Neuronal stem cell (in vitro differentiated cells): ENCODE results near the gene SLC9B2.
A peak's percentile ranks its signal among the peaks of the same experiment; 100 is the strongest.

Source experiments
- DNase-seq: peaks from one replicate; pipeline ENCODE4 v3.0.0-alpha.2; 2013; ENCODE audit warnings: low spot score
- H2AFZ ChIP-seq: one replicate; pipeline ENCODE4 v1.6.1; 2013; ENCODE audit warnings: mild to moderate bottlenecking, low read length, inconsistent platforms
- H2AK5ac ChIP-seq: 2 replicates; pipeline ENCODE4 v1.6.1; 2013; ENCODE audit warnings: low read depth, mild to moderate bottlenecking, inconsistent platforms, low read length, moderate library complexity, mixed read lengths
- H2BK120ac ChIP-seq: 2 replicates; pipeline ENCODE4 v1.6.1; 2013; ENCODE audit warnings: low read depth, mild to moderate bottlenecking, inconsistent platforms, low read length, moderate library complexity, mixed read lengths
- H2BK12ac ChIP-seq: one replicate; pipeline ENCODE4 v1.6.1; 2013; ENCODE audit warnings: low read length, inconsistent platforms
- H2BK15ac ChIP-seq: 2 replicates; pipeline ENCODE4 v1.6.1; 2013; ENCODE audit warnings: mild to moderate bottlenecking, low read length, inconsistent platforms, mixed read lengths
- H2BK5ac ChIP-seq: one replicate; pipeline ENCODE4 v1.6.1; 2013; ENCODE audit warnings: inconsistent platforms, mild to moderate bottlenecking, low read length, moderate library complexity
- H3K14ac ChIP-seq: one replicate; pipeline ENCODE4 v1.6.1; 2013; ENCODE audit warnings: low read length, inconsistent platforms
- H3K18ac ChIP-seq: 2 replicates; pipeline ENCODE4 v1.6.1; 2013; ENCODE audit warnings: low read length, inconsistent platforms
- H3K23ac ChIP-seq: 2 replicates; pipeline ENCODE4 v1.6.1; 2013; ENCODE audit warnings: low read depth, mild to moderate bottlenecking, mixed read lengths, low read length, inconsistent platforms; ENCODE audit not compliant: poor library complexity
- H3K27ac ChIP-seq: replicated peaks from 3 replicates; pipeline ENCODE4 v1.5.1; 2013; ENCODE audit warnings: low read length, inconsistent platforms
- H3K27me3 ChIP-seq, 3 experiments: 2 replicates each; pipeline ENCODE4 v1.6.1; 2013; ENCODE audit warnings: low read length in 3 of 3, mild to moderate bottlenecking in 2 of 3, inconsistent platforms in 1 of 3, low read depth in 1 of 3, mixed read lengths in 1 of 3, moderate library complexity in 1 of 3; ENCODE audit not compliant: control insufficient read depth in 3 of 3, insufficient read depth in 3 of 3
- H3K36me3 ChIP-seq, 2 donors: replicated peaks in 1 of 2; 2 replicates each; pipeline ENCODE4 v1.6.1; 2013; ENCODE audit warnings: low read length in 2 of 2; ENCODE audit not compliant: control insufficient read depth in 2 of 2, insufficient read depth in 2 of 2
- H3K4ac ChIP-seq: 2 replicates; pipeline ENCODE4 v1.6.1; 2013; ENCODE audit warnings: inconsistent platforms, mild to moderate bottlenecking, low read length, moderate library complexity
- H3K4me1 ChIP-seq, 2 donors: 1 replicate in 1 of 2; 2 replicates in 1 of 2; pipeline ENCODE4 v1.6.1; 2013; ENCODE audit warnings: low read length in 2 of 2, low read depth in 1 of 2; ENCODE audit not compliant: control insufficient read depth in 2 of 2, insufficient read depth in 1 of 2
- H3K4me2 ChIP-seq: one replicate; pipeline ENCODE4 v1.6.1; 2013; ENCODE audit warnings: mild to moderate bottlenecking, low read length, inconsistent platforms; ENCODE audit not compliant: insufficient read depth, poor library complexity, severe bottlenecking
- H3K4me3 ChIP-seq, 2 donors: 2 replicates each; pipeline ENCODE4 v1.5.1; 2013; ENCODE audit warnings: low read length in 2 of 2, mild to moderate bottlenecking in 2 of 2, inconsistent platforms in 1 of 2, moderate library complexity in 1 of 2
- H3K79me1 ChIP-seq: one replicate; pipeline ENCODE4 v1.6.1; 2013; ENCODE audit warnings: low read depth, mild to moderate bottlenecking, inconsistent platforms, low read length, moderate library complexity
- H3K9ac ChIP-seq: one replicate; pipeline ENCODE4 v1.6.1; 2013; ENCODE audit warnings: mild to moderate bottlenecking, low read depth, low read length, inconsistent platforms; ENCODE audit not compliant: poor library complexity
- H3K9me3 ChIP-seq, 2 donors: replicated peaks in 1 of 2; 2 replicates each; pipeline versions ENCODE3 to v1.6.1; 2013; ENCODE audit warnings: low read length in 2 of 2, mild to moderate bottlenecking in 2 of 2, inconsistent platforms in 1 of 2, low read depth in 1 of 2, mixed read lengths in 1 of 2, moderate library complexity in 1 of 2; ENCODE audit not compliant: control insufficient read depth in 2 of 2, insufficient read depth in 1 of 2
- H4K8ac ChIP-seq: one replicate; pipeline ENCODE4 v1.6.1; 2013; ENCODE audit warnings: low read depth, mild to moderate bottlenecking, inconsistent platforms, low read length, moderate library complexity
- H4K91ac ChIP-seq: one replicate; pipeline ENCODE4 v1.6.1; 2013; ENCODE audit warnings: low read length, low read depth, mild to moderate bottlenecking, inconsistent platforms; ENCODE audit not compliant: poor library complexity
- WGBS, 2 donors: extraction: QIAGEN DNeasy Blood & Tissue Kit; methylation state at CpG; one replicate each; pipeline ENCODE4 v1.1.7; 2013; ENCODE audit warnings: missing lambda C conversion rate in 2 of 2, mixed read lengths in 1 of 2; ENCODE audit not compliant: insufficient read length in 2 of 2, insufficient replicate concordance in 1 of 2; ENCODE audit errors: extremely low coverage in 2 of 2; 5-methylcytosine and 5-hydroxymethylcytosine counted together

Gene SLC9B2

GRCh38 chr4:103019308-103020124 lies 57.0 kb downstream of the SLC9B2 start, which contains the start of gene SLC9B1:
Gene SLC9B1 (minus strand): TSS chr4:103019705. CDS start chr4:102991711, 27,994 bp downstream.
- H3K23ac ChIP-seq: peak within 1 kb of the TSS; percentile 75
- H3K14ac ChIP-seq: no peak within 1 kb of the TSS
- peak within 1 kb of the TSS in 1 of 2 donors; percentile 86 for H3K4me3 ChIP-seq
- H3K79me1 ChIP-seq: no peaks in the 10 kb centered on the region
- H2AK5ac ChIP-seq: peak within 1 kb of the TSS; percentile 16
- peak within 1 kb of the TSS; percentile 75 for H3K27ac ChIP-seq
- peak within 1 kb of the TSS; percentile 63 for H3K9ac ChIP-seq
- H3K4me2 ChIP-seq: peak within 1 kb of the TSS; percentile 65
- H2AFZ ChIP-seq: no peak within 1 kb of the TSS
- no peak within 1 kb of the TSS for H4K91ac ChIP-seq
- H2BK5ac ChIP-seq: no peak within 1 kb of the TSS
- no peaks in the 10 kb centered on the region for H3K4me1 ChIP-seq
- no peaks in the 10 kb centered on the region for H3K27me3 ChIP-seq
- H3K36me3 ChIP-seq: peaks cover 0 to 6% of the 10 kb centered on the region in 2 donors
- H3K4ac ChIP-seq: no peak within 1 kb of the TSS
- H3K18ac ChIP-seq: peak within 1 kb of the TSS; percentile 82
- H2BK12ac ChIP-seq: no peak within 1 kb of the TSS
- H3K9me3 ChIP-seq: peaks cover 2 to 7% of the 10 kb centered on the region in 2 donors
- peak; percentile 79 for DNase-seq
- no peak within 1 kb of the TSS for H2BK120ac ChIP-seq
- no CpG with 5 or more reads among the region's 46 CpGs for WGBS, 2 donors
- no peak within 1 kb of the TSS for H2BK15ac ChIP-seq
- H4K8ac ChIP-seq: no peak within 1 kb of the TSS

GRCh38 chr4:103018391-103019307 lies 57.9 kb downstream of the SLC9B2 start:
- no peak overlapping the region for H3K9ac ChIP-seq
- H3K4me2 ChIP-seq: peak overlapping the region; percentile 65
- peak overlapping the region; percentile 75 for H3K27ac ChIP-seq
- peak overlapping the region in 1 of 2 donors; percentile 86 for H3K4me3 ChIP-seq
- no peaks in the 10 kb centered on the region for H3K79me1 ChIP-seq
- WGBS, 2 donors: no CpG with 5 or more reads among the region's 8 CpGs
- no peak overlapping the region for H3K23ac ChIP-seq
- no peaks in the 10 kb centered on the region for H3K4me1 ChIP-seq
- no peak overlapping the region for H2BK120ac ChIP-seq
- peak; percentile 5 for DNase-seq
- no peaks in the 10 kb centered on the region for H3K27me3 ChIP-seq
- peaks cover 2 to 7% of the 10 kb centered on the region in 2 donors for H3K9me3 ChIP-seq
- no peak overlapping the region for H4K8ac ChIP-seq
- H3K18ac ChIP-seq: no peak overlapping the region
- H3K36me3 ChIP-seq: peaks cover 0 to 6% of the 10 kb centered on the region in 2 donors
- H4K91ac ChIP-seq: no peak overlapping the region
- no peak overlapping the region for H2BK15ac ChIP-seq
- H3K14ac ChIP-seq: no peak overlapping the region
- no peak overlapping the region for H2AFZ ChIP-seq
- H2BK12ac ChIP-seq: no peak overlapping the region
- no peak overlapping the region for H3K4ac ChIP-seq
- peak overlapping the region; percentile 16 for H2AK5ac ChIP-seq
- no peak overlapping the region for H2BK5ac ChIP-seq

GRCh38 chr4:103012551-103012950 lies 64.0 kb downstream of the SLC9B2 start:
- H3K23ac ChIP-seq: no peak overlapping the region
- H3K4me3 ChIP-seq: no peak overlapping the region

GRCh38 chr4:103012060-103012459 lies 64.5 kb downstream of the SLC9B2 start:
- H3K23ac ChIP-seq: no peak overlapping the region
- H3K4me2 ChIP-seq: no peak overlapping the region
- no peak overlapping the region for H3K4me3 ChIP-seq
- no peak overlapping the region for H4K8ac ChIP-seq
- no peak overlapping the region for H3K27ac ChIP-seq
- no peak overlapping the region for H3K18ac ChIP-seq
- no peaks in the 10 kb centered on the region for H3K27me3 ChIP-seq
- H2BK5ac ChIP-seq: no peak overlapping the region
- H3K9me3 ChIP-seq: no peaks in the 10 kb centered on the region
- H3K36me3 ChIP-seq: no peaks in the 10 kb centered on the region
- H2BK12ac ChIP-seq: no peak overlapping the region
- H2AK5ac ChIP-seq: no peak overlapping the region
- no peak overlapping the region for H3K14ac ChIP-seq
- no peak overlapping the region for H4K91ac ChIP-seq
- no peak overlapping the region for H3K9ac ChIP-seq
- no peak overlapping the region for H3K4ac ChIP-seq
- no peak overlapping the region for H2AFZ ChIP-seq
- H3K79me1 ChIP-seq: no peaks in the 10 kb centered on the region
- no peaks in the 10 kb centered on the region for H3K4me1 ChIP-seq
- H2BK120ac ChIP-seq: no peak overlapping the region
- WGBS, 2 donors: no CpG with 5 or more reads among the region's 1 CpG
- no peak for DNase-seq
- H2BK15ac ChIP-seq: no peak overlapping the region

More at GRCh38 chr4:103012551-103012950, 64.0 kb downstream of the SLC9B2 start:
- no peak overlapping the region for H2BK15ac ChIP-seq
- no peak overlapping the region for H3K27ac ChIP-seq
- H3K4ac ChIP-seq: no peak overlapping the region
- no peak overlapping the region for H3K14ac ChIP-seq
- H4K91ac ChIP-seq: no peak overlapping the region
- no peaks in the 10 kb centered on the region for H3K9me3 ChIP-seq
- no peaks in the 10 kb centered on the region for H3K27me3 ChIP-seq
- no peaks in the 10 kb centered on the region for H3K79me1 ChIP-seq
- no peak overlapping the region for H2BK120ac ChIP-seq
- no peak overlapping the region for H2AK5ac ChIP-seq
- H4K8ac ChIP-seq: no peak overlapping the region
- no peak overlapping the region for H2BK12ac ChIP-seq
- no peak for DNase-seq
- H3K4me2 ChIP-seq: no peak overlapping the region
- no peaks in the 10 kb centered on the region for H3K36me3 ChIP-seq
- H3K9ac ChIP-seq: no peak overlapping the region
- no peak overlapping the region for H3K18ac ChIP-seq
- no peaks in the 10 kb centered on the region for H3K4me1 ChIP-seq
- H2BK5ac ChIP-seq: no peak overlapping the region
- H2AFZ ChIP-seq: no peak overlapping the region
